Hematopoietic multipotent progenitor cell treated with erythropoietin and hydrocortisone succinate and interleukin-3 and kit ligand, for 4 days (in vitro differentiated cells): ENCODE measurements around the gene MIOX.

Experiments
- DNase-seq: peaks from one replicate; pipeline ENCODE4 v3.0.0-alpha.2; 2015

The MIOX gene

DNA sequence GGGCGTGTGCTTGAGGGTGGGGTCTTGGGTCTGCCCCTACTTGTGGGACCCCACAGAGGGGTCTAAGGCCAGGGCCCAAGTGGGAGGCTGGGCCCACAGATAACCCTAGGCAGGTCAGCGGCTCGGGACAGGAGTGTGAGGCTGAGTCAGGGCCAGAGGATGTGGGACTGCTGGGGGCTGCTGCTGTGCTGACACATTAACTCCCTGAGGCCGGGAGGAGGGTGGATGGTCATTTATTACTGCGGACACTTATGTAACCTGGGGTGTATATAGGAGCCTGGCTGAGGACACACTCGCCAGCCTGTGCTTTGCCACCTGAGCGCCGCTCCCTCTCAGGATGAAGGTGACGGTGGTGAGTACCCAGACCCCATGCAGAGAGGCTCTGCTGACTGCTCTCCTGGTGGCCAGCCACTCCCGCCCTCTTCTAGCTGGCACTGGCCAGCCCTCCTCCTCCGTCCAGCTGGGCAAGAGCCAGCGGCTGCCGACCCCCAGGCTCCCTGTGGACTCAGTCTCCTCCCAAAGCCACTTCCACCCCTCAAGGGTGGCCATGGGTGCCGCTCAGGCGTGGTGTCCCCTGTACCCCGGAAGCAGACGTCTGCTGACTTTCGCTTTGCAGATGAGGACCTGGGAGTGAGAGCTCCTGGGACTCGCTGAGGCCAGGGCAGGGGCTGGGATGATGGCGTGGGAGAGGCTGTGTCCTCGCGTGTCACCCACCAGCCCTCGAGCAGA lies at the start of gene MIOX:
Gene MIOX, plus strand, starts transcription at position 299 of the 729 bp plus-strand sequence. Its CDS starts 39 bp downstream, at position 338.
- DNase-seq: no peak

DNA sequence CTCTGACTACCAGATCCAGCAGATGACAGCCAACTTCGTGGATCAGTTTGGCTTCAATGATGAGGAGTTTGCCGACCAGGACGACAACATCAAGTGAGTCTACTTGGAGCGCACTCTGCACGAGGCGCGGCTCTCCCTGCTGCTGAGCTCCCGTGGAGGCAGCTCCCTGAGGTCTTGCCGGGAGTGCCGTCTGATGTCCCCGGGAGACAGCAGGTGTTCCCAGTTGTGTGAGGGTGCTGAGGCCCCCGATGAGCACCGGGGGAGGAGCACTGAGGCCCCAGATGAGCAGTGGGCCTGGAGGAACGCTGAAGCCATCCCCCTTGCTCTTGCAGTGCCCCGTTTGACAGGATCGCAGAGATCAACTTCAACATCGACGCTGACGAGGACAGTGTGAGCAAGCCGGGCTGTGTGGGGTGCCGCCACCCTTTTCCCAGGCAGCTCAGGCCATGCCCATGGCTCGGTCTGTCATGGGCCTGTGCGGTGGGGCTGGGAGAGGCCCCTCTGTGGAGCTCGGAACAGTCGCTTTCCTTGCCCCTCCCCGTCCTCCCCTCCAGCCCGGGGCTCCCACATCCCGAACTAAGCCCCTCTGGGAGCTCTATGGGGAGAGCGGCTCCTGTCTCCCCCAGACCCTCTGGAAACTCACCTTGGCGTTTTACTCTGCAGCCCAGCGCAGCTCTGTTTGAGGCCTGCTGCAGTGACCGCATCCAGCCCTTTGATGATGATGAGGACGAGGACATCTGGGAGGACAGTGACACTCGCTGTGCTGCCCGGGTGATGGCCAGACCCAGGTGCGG lies 49.0 kb upstream of the MIOX start:
- no peak for DNase-seq

DNA sequence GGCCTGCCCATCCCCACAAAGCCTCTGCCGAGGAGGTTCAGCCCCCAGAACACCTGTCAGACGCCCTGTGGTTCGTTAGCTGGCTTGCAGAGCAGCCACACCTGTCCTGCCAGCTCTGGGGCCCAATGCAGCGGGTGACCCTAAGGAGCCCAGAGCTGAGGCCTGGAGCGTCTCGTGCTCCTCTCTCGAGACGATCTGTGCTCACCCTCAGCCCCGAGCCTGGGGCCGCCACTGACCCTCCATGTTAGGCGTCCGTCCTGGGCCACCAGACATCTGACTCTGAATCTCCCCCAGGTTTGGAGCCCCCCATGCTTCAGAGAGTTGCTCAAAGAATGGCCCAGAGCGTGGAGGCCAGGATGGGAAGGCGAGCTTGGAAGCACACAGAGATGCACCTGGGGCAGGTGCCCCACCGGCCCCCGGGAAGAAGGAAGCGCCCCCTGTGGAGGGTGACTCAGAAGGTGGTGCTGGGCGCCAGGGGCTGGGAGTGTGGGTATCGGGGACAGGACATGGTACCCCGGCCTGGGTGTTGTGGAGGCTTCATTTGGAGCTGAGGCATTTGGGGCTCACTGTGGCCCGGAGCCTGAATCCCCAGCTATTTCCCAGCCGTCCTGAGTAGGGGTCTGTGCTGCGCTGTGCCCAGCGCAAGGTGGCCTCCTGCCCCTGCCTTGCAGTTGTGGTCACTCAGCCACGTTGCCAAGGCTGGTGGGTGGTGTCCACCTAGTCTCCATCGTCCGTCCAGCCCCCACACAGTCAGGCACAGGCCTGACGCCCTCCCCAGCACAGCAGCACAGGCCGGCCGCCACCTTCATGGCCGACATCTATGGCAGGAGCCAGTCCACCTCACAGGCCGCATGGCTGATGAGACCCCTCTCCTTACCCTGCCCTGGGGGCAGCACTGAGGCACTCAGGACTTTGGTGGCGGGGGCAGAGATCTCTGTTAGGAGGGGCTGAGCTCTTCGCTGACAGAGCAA lies 48.1 kb upstream of the MIOX start:
- DNase-seq: no peak

DNA sequence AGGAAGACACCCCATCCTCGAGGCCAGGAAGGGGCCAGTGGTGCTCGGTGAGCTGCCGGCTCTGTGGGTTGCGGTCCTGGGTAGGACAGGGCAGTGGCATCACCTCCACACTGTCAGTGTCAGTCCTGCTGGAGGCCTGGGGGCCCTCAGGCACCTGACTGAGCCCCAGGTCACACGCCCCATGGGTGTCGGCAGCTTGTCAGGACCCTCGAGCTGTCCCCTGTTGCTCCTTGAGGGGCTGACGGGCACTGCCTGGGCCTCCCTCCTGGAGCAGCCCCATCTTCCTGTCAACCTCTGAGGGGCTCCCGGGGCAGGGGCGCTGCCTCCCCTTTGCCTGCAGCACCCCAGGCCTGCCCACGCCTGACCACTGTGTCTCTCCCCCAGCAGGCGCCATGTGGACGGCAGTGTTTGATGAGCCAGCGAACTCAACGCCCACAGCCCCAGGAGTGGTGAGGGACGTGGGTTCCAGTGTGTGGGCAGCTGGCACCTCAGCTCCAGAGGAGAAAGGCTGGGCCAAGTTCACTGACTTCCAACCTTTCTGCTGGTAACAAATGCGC lies 47.3 kb upstream of the MIOX start:
- no peak for DNase-seq

DNA sequence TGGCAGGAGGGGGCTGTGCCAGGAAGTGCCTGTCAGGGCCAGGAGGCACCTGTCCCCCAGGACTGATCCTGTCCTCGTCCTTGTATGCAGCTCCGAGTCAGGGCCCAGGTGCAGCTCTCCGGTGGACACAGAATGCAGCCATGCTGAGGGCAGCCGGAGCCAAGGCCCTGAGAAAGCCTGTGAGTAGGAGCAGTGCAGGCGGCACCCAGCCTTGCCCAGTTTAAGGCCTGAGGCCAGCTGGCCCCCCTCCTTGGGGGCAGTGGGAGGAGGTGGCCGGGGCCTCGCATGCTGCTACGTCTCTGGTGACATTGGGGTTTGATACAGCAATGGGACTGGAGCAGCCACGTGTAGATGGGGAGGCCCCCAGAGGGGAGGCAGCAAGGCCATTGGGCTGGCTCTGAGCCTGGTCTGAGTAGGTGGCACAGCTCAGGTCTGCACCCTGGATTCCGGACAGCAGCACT lies 46.8 kb upstream of the MIOX start:
- no peak for DNase-seq

DNA sequence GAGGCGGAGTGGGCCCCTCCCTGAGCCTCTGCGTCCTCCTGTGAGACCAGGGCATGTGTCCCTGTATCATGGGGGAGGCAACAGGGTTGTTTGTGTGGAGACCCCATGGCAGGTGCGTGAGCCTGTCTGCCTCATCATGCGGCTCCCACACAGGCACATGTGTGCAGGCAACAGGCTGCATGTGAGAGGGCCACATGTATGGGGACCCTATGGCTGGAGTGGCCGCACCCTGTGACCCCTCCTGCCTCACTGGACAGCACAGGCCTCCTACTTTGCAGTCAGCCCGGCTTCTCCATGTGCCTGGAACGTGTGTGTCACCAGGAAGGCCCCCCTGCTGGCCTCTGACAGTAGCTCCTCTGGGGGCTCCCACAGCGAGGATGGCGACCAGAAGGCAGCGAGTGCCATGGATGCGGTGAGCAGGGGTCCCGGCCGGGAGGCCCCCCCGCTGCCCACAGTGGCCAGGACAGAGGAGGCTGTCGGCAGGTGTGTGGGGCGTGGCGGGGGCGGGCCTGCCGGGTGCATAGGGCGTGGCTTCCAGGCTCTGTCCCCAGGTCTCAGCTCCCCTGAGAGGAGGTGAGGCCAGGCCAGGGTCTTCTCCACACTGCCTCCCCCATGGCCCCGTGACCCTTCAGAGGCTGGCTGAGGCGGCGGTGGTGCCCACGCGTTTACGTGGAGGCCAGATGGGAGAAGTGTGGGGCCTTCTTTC lies 46.0 kb upstream of the MIOX start:
- no peak for DNase-seq

DNA sequence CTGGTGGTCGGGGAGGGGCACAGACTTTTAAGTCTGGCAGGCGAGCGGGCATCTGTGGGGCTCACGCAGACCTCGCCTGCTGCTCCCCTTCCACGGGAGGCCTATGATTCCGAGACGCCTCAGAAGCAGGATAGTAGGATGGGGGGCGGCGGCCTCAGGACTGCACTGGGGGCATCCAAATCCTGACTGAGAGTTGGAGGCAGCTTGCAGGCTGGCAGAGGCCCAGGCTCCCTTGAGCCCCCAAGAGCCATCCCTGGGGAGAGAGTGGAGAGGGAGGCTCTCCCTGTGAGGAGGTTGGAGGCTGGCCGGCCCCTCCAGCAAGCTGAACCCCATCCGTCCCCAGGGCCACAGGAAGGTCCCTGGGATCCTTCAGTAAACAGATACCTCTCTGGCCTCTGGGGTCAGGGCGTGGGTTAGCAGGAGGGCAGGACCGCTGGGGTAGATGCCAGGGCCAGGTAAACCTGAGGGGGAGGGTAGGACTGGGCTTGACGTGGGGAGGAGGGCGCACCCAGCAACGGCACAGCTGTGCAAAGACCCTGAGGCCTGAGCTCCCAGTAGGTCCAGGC lies 45.1 kb upstream of the MIOX start:
- no peak for DNase-seq

DNA sequence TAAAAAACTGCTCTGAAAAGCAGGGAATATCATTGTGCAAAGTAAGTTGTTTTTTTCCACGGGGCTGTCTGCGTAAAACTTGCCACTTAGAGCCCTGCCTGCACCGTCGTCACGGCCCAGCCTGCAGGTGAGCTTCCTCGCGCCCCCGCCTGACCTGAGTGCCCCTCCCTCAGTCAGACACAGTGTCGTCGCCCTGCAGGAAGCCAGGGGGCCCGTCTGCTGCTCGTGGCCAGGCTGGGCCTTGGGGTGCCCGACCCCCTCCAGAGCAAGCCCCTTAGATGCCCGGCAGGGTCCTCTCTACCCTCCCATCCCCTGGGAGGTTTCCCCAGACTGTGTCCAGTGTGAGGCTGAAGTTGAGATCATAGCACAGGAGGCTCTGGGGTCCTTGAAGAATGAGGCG lies 43.5 kb upstream of the MIOX start:
- no peak for DNase-seq

DNA sequence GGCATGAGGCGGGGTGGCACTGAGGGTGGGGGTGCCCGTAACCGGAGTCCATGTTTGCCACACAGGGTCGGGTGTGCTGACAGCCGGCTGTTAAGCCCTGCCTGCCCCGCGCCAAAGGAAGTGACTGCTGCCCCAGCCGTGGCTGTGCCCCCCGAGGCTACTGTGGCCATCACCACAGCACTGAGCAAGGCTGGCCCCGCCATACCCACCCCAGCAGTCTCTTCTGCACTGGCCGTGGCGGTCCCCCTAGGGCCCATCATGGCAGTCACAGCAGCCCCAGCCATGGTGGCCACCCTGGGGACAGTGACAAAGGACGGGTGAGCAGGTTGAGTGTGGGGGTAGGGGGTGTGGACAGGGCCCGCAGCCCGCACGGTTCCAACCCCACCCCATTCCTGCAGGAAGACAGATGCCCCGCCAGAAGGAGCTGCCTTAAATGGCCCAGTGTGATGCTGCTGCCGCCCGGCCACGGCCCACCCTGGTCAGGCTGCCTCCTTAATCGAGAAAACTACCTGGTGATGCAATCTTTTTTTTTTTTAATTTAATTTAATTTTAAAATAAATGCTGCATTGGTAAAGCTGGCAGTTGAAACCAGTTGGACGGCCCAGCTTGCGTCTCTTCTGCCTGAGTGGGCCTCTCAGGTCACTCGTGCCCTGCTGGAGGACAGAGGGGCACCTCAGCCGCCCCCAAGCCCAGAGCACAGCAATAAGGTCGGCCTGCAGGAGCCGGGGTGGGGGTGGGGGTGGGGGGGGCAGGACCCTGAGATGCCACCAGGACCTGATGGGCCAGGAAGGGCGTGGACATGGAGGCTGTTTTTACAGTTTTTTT lies 42.6 kb upstream of the MIOX start:
- DNase-seq: no peak

DNA sequence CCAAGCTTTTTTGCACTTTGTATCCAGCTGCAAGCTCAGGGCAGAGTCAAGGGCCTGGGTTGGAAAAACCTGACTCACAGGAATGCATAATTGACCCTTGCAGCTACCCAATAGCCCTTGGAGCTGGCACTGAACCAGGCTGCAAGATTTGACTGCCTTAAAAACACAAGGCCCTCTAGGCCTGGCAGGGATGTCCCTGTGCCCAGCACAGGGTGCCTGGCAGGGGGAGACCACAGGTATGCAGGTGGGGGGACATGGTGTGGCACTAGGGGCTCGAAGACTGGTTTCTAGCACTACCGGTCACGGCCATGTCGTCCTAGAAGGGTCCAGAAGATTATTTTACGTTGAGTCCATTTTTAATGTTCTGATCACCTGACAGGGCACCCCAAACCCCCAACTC lies 42.0 kb upstream of the MIOX start:
- no peak for DNase-seq

DNA sequence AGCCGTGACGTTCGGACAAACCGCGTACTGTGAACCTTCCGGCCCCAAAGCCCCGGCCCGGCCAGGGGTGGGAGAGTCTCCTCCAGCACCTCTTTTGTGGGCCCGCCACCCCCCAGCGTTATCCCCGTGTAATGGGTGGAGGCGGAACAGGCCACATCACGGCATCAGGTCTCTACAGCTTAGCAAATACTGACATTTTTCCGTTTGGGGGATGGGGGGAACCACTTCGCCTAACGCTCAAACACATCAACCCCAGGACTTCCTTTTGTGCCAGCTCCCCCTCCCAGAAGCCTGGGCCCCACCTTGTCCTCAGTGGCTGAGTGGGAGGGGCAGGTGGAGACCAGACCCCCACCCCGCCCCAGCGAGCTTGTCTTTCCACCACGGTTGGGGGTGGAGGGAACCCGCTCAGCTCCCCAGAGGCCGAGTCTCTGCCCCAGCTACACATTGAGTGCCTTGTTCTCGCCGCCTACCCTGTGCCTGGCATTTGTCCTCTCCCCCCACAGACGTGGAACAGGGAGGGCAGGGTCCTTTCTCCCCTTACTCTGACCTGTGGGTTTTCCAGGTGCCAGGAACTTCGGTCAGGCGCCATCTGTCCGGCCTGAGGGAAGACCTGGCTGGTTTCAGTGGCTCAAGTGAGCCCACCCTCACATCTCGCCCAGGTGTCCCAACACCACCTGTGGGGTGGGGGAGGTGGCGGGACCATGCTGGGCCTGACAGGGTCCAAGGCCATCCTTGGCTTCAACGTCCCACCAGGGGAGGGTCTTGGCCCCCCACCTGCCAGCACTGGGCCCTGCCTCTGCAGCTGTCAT lies 41.4 kb upstream of the MIOX start:
- DNase-seq: peak; percentile 56

DNA sequence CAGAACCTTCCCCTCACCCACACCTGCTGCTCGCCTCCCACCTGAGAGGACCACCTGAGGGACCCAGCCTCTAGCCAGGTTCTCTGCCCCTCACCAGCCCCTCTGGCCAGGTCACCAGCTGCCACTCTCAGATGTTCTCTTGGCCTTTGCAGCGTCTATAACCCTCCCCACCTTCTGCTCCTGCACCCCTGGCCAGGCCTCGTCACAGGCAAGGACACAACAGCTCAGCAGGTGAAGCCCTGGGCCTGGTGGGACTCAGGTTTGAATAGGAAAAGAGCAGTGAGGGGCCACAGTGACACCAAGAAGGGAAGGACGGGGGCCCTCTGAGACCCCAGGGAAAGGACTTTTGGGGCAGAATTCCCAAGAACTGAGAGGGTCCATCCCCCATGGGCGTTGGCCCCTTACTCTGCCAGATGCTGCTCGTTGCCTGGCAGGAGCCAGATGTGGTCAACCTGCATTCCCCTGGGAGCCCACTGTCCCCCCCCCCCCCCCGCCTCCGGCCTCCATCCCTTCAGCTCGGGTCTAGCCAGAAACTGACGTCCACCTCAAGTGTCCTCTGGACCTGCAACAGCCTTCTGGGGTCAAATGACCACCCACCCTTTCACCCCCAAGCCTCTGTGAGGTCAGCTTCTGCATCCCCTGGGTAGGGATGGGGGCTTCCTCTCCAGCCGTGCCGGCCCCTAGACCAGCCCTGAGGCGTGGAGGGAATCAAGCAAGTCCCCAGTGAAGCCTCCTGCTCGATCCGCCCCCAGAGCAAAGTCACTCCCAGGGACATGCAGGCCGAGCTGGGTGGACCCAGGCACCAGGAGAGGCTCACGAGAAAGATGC lies 40.6 kb upstream of the MIOX start:
- no peak for DNase-seq

DNA sequence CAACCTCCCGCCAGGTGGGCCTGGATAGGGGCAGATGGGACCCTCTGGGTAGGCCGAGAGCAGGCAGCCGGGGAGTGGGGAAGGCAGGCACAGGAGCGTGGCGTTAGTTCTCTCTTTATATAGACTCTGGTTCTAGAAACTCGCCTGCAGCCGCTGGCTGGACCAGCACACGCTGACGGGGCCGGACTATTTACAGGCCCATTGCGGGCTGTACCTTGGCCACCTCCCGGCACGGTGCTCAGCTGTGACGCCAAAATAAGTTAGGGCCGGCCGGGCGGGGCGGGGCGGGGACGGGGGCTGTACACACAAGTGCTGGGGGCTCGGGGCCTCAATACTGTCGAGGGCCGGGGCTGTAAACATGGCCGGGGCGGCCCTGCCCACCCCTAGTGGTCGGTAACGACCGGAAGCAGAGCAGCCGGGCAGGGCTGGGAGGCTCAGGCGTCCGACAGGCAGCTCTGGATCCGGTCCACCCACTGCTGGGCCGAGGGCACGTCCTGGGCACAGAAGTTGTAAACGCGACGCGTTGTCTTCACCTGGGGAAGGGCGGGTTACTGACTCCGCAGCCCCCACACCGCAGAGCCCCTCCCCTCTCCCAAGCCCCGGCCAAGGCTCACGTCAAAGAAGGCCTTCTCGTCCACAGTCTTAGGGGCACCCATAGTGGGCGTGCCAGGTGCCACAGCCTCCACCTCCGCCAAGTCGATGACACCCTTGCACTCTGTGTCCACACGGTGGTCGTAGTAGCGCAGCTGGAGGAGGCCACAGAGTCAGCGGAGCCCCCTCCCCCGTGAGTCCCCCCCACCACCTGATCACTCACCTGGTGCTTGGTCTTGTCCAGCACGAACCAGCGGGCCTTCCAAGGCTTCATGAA lies 39.7 kb upstream of the MIOX start:
- no peak for DNase-seq

DNA sequence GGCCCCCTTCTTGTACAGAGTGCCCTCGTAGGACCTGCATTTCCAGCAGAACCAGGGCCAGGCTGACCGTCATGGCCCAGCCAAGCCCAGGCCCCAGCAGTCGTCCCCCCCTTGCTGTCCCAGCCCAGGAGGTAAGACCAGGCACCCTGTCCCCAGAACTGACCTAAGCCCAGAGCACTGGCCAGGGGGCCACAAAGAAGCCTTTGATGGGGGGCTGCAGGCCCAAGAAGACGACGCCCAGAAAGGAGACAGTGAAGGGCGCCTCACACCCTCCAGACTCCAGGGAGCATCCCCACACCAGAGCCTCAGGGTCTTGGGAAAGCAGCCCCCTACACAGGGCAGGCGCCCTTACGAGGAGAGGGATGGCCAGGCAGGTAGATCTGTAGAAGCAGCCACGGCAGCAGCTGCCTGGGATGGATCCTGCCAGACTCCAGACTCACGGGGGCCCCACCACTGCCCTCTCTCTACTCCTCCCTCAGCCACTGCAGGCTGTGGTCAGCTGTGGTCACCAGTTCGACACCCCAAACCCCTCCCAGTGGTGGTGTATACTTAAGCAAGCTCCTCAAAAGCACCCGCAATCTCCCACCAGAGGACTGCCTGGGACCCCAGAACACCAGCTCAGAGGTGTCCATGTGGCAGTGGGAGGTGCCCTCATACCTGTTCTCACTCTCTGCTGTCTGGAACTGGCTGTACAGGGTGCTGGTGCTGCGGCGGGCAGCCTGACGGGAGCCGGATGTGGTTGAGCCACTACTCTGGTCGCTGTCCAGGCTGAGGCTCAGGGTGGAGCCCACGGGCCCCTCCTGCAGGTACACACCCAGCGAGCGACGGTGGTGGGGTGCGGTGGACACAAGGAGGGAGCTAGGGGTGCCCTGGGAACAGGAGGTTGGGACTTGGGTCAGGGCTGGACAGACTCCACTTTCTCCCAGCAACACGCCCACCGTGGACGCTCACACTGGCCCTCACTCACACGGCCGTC lies 38.8 kb upstream of the MIOX start:
- no peak for DNase-seq

DNA sequence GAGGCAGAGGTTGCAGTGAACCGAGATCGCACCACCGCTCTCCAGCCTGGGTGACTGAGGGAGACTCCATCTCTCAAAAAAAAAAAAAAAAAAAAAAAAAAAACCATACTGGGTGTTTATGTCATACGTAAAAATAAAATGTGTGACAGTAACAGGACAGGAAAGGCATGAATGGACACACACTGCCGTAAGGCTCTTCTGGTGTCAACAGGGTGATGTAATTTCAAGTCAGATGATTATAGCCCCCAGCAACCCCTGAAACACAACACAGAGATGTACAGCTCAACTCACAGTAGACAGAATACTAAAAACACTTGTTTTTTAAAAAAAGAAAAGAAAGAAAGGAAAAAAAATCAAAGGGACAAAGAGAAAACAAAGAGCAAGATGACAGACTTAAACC lies 34.0 kb upstream of the MIOX start:
- no peak for DNase-seq

DNA sequence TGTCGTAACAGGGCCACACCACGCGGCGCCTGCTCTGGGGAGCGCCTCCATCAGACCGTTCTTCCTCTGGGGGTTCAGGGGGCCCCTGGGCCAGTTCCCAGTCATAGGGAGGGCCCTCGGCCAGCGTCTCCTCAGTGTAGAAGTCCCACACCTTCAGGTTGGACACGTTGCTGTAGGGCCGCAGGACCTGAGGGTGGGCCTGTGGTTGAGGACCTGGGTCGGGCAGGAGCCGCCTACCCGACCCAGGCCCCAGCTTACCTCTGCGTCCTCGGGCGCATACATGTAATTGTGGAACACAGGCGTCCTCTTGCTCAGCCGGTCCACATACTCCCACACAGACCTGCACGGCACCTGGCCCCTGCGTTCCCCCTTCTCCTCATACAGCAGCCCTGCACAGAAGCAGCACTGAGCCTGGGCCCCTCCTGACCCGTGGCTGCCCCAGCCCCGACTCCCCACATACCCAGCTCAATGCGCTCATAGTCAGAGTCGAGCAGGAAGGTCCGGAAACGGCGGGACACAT lies 32.0 kb upstream of the MIOX start:
- DNase-seq: no peak

DNA sequence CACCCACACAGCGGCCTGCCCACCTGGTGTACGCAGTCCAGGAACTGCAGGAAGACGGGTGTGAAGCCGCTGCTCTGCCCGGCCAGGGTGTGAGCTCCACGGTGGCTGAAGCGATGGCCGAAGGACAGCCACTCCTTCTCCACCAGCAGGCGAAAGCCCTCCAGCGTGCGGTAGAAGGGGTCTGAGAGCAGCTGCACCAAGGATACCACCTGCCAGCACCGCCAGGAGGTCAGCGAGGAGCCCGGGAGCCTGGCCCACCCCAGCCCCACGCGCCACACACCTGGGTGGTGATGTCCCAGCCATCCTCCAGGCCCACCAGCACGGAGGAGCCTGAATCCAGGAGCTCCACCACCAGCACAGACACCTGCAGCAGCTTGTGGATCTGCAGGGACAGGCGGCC lies 31.5 kb upstream of the MIOX start:
- DNase-seq: no peak
